ENCODE data around the gene CISD3. TPM values are rescaled to one million over a fixed set of nuclear protein-coding genes. Genes with fewer than 3 reads are reported as not detected.

Gene CISD3
- total and polyA plus RNA-seq, 4 donors = 4.5 to 152 (median 37.3) TPM

GRCh38 chr17:38743556-38744171 lies 13.5 kb downstream of the CISD3 start:
- Histone ChIP-seq H3K9ac (ENCODE audit: low read depth in 1 of 2, low read length in 2 of 2) (no peak overlapping the region), H3K27ac (ENCODE audit: low read depth in 1 of 2, low read length in 2 of 2) (no peak overlapping the region), H3K4me1 (ENCODE audit: control insufficient read depth in 4 of 4, insufficient read depth in 4 of 4, low read length in 3 of 4) (peaks cover 8 to 34% (median 17%) of the 10 kb centered on the region in 4 donors), H3K9me3 (ENCODE audit: control insufficient read depth in 4 of 4, low read length in 3 of 4) (no peaks in the 10 kb centered on the region), H3K4me3 (ENCODE audit: low read depth in 1 of 3, low read length in 3 of 3) (no peak overlapping the region), H3K27me3 (ENCODE audit: control insufficient read depth in 4 of 4, insufficient read depth in 4 of 4, low read length in 3 of 4) (no peaks in the 10 kb centered on the region), H3K36me3 (ENCODE audit: control insufficient read depth in 4 of 4, insufficient read depth in 3 of 4, low read depth in 1 of 4, low read length in 3 of 4) (no peaks in the 10 kb centered on the region)
- WGBS = 78% methylated on average over 4 of the region's 4 CpGs
- no peak for TF ChIP-seq JUND (IDR thresholded peaks at IDR 0.05)
- TF ChIP-seq HNF4A (conservative IDR thresholded peaks at IDR 0.05) = no peak
- TF ChIP-seq RXRA (IDR thresholded peaks at IDR 0.05) = no peak
- no peak for TF ChIP-seq NR2F2 (IDR thresholded peaks at IDR 0.05)
- no peak for TF ChIP-seq MAX (IDR thresholded peaks at IDR 0.05)
- no peak for TF ChIP-seq FOXA1 (IDR thresholded peaks at IDR 0.05)
- TF ChIP-seq HNF4G (IDR thresholded peaks at IDR 0.05) = no peak
- TF ChIP-seq ATF3 (IDR thresholded peaks at IDR 0.05) = no peak
- no peak for TF ChIP-seq EGR1 (IDR thresholded peaks at IDR 0.05; ENCODE audit: low read depth in 2 of 2)
- TF ChIP-seq ZBTB33 (IDR thresholded peaks at IDR 0.05) = no peak
- DNase-seq (ENCODE audit: low spot score) = no peak

GRCh38 chr17:38745545-38745944 lies 15.4 kb downstream of the CISD3 start:
- no peak for DNase-seq (ENCODE audit: low spot score)
- no peaks in the 10 kb centered on the region for H3K36me3 ChIP-seq (ENCODE audit: control insufficient read depth in 4 of 4, insufficient read depth in 3 of 4, low read depth in 1 of 4, low read length in 3 of 4)
- no peak overlapping the region for H3K4me3 ChIP-seq (ENCODE audit: low read depth in 1 of 3, low read length in 3 of 3)
- H3K27ac ChIP-seq (ENCODE audit: low read depth in 1 of 2, low read length in 2 of 2) = no peak overlapping the region
- H3K27me3 ChIP-seq (ENCODE audit: control insufficient read depth in 4 of 4, insufficient read depth in 4 of 4, low read length in 3 of 4) = no peaks in the 10 kb centered on the region
- TF ChIP-seq SP1 (IDR thresholded peaks at IDR 0.05) (no peak), EGR1 (IDR thresholded peaks at IDR 0.05; ENCODE audit: low read depth in 2 of 2) (no peak), HNF4G (IDR thresholded peaks at IDR 0.05) (no peak), TAF1 (conservative IDR thresholded peaks at IDR 0.05) (no peak), GABPA (IDR thresholded peaks at IDR 0.05 in 1 of 2, conservative IDR thresholded peaks at IDR 0.05 in 1 of 2) (no peak), FOXA1 (IDR thresholded peaks at IDR 0.05) (no peak), RXRA (IDR thresholded peaks at IDR 0.05) (no peak), FOXA2 (IDR thresholded peaks at IDR 0.05) (no peak), MAX (IDR thresholded peaks at IDR 0.05) (no peak), ATF3 (IDR thresholded peaks at IDR 0.05) (no peak), JUND (IDR thresholded peaks at IDR 0.05) (no peak), CTCF (IDR thresholded peaks at IDR 0.05; ENCODE audit: low read depth, low read length, missing input control) (no peak), YY1 (IDR thresholded peaks at IDR 0.05) (no peak), NR2F2 (IDR thresholded peaks at IDR 0.05) (no peak), REST (IDR thresholded peaks at IDR 0.05) (no peak), RAD21 (IDR thresholded peaks at IDR 0.05) (no peak), ZBTB33 (IDR thresholded peaks at IDR 0.05) (no peak)
- H3K9ac ChIP-seq (ENCODE audit: low read depth in 1 of 2, low read length in 2 of 2) = no peak overlapping the region
- no peaks in the 10 kb centered on the region for H3K9me3 ChIP-seq (ENCODE audit: control insufficient read depth in 4 of 4, low read length in 3 of 4)
- H3K4me1 ChIP-seq (ENCODE audit: control insufficient read depth in 4 of 4, insufficient read depth in 4 of 4, low read length in 3 of 4) = peaks cover 17 to 51% (median 35%) of the 10 kb centered on the region in 4 donors
- 62% methylated on average over 4 of the region's 4 CpGs for WGBS

All from liver (tissue), 9 donors.